Skeletal muscle satellite cell (primary cell): ENCODE data around the gene MYO18B.
"Not testable (repeated sequence)": the region's sequence is repeated elsewhere in the genome, so short reads cannot be mapped to it uniquely, and the experiment has no call there.

Source experiments
- H3K27me3 ChIP-seq: 2 replicates; pipeline ENCODE4 v1.7.0; 2013; ENCODE audit warnings: low read length; ENCODE audit not compliant: control insufficient read depth, insufficient read depth
- H3K36me3 ChIP-seq: 2 replicates; pipeline ENCODE4 v1.7.0; 2013; ENCODE audit warnings: mild to moderate bottlenecking, control low read depth, low read length; ENCODE audit not compliant: insufficient read depth
- H3K4me1 ChIP-seq: 2 replicates; pipeline ENCODE4 v1.7.0; 2013; ENCODE audit warnings: low read length; ENCODE audit not compliant: control insufficient read depth, insufficient read depth
- H3K4me2 ChIP-seq: 2 replicates; pipeline ENCODE4 v1.7.0; 2013; ENCODE audit warnings: mild to moderate bottlenecking, low read length
- H3K4me3 ChIP-seq: 2 replicates; pipeline ENCODE4 v1.7.0; 2013; ENCODE audit warnings: low read length
- H3K9ac ChIP-seq: 2 replicates; pipeline ENCODE4 v1.7.0; 2013; ENCODE audit warnings: mild to moderate bottlenecking, low read depth, low read length, moderate library complexity
- H3K9me3 ChIP-seq: replicated peaks from 2 replicates; pipeline ENCODE4 v1.7.0; 2013; ENCODE audit warnings: mild to moderate bottlenecking, control low read depth, low read length

MYO18B gene

GRCh38 chr22:25701056-25701780 is 40.8 kb upstream of the MYO18B start:
- Histone ChIP-seq H3K4me2 (no peak overlapping the region), H3K36me3 (no peaks in the 10 kb centered on the region), H3K27me3 (peaks cover 5% of the 10 kb centered on the region), H3K9me3 (no peaks in the 10 kb centered on the region), H3K9ac (no peak overlapping the region), H3K4me1 (no peaks in the 10 kb centered on the region), H3K4me3 (no peak overlapping the region)

DNA sequence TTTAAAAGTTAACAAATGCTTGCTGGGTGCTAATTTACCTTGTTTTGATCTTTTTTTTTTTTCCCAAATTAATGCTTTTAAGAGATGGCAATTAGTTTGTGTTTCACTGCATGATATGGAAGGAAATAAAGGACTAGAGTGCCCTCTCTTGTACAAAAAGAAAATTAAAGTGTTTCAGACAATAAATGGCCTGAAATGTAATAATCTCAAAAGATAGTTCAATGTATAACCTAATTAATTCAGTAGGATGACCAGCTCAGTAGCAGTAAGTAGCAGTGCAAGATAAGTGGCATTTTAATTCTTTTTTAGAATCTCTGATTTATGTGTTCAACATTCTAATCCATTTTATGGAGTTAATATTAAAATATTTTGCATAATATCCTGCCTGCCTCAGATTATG is 39.9 kb upstream of the MYO18B start:
- H3K4me1 ChIP-seq: no peaks in the 10 kb centered on the region
- no peaks in the 10 kb centered on the region for H3K9me3 ChIP-seq
- H3K4me3 ChIP-seq: no peak overlapping the region
- H3K9ac ChIP-seq: no peak overlapping the region
- H3K4me2 ChIP-seq: no peak overlapping the region
- H3K27me3 ChIP-seq: peaks cover 5% of the 10 kb centered on the region
- no peaks in the 10 kb centered on the region for H3K36me3 ChIP-seq

DNA sequence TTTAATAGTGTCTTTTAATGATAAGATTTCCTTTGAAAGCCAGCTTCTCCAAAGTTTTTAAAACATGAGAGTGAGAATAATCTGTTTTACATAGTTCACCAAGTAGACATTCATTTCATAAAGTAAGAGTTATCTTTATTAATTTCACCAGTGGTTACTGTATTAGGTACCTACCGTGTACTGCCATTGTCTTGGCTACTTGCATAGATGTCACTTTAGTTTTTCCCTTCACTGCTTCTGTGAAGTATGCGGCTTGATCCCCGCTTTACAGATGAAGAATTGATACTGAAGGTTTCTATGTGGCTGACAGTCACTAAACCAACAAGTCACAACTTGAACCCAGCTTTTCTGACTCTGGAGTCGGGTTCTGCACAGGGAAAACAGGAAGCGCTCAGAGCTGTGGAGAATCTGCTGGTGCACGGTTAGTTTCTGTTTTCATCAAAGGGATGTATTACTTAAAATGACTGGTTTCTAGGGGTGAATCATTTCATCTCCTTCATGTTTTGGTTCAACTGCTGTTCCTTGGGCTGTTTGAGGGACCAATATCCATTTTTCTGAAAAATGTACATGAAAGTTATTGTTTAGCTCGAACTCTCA is 39.3 kb upstream of the MYO18B start:
- Histone ChIP-seq H3K36me3 (no peaks in the 10 kb centered on the region), H3K4me1 (no peaks in the 10 kb centered on the region), H3K4me3 (no peak overlapping the region), H3K27me3 (peaks cover 5% of the 10 kb centered on the region), H3K9ac (no peak overlapping the region), H3K4me2 (no peak overlapping the region), H3K9me3 (no peaks in the 10 kb centered on the region)

- no peak overlapping the region for H3K4me3 ChIP-seq
These were observed 37.3 kb upstream of the MYO18B start for GRCh38 chr22:25704701-25705100.

GRCh38 chr22:25706197-25706596 is 35.8 kb upstream of the MYO18B start:
- Histone ChIP-seq H3K36me3 (no peaks in the 10 kb centered on the region), H3K9me3 (no peaks in the 10 kb centered on the region), H3K4me3 (no peak overlapping the region), H3K27me3 (no peaks in the 10 kb centered on the region), H3K9ac (no peak overlapping the region), H3K4me2 (no peak overlapping the region), H3K4me1 (no peaks in the 10 kb centered on the region)

More at GRCh38 chr22:25704701-25705100, 37.3 kb upstream of the MYO18B start:
- H3K4me1 ChIP-seq: no peaks in the 10 kb centered on the region
- H3K4me2 ChIP-seq: no peak overlapping the region
- H3K9ac ChIP-seq: no peak overlapping the region
- no peaks in the 10 kb centered on the region for H3K27me3 ChIP-seq
- H3K36me3 ChIP-seq: no peaks in the 10 kb centered on the region
- no peaks in the 10 kb centered on the region for H3K9me3 ChIP-seq

- H3K4me1 ChIP-seq, H3K36me3 ChIP-seq, H3K4me3 ChIP-seq, H3K4me2 ChIP-seq, H3K27me3 ChIP-seq, H3K9me3 ChIP-seq, H3K9ac ChIP-seq: not testable (repeated sequence)
These were observed 33.6 kb upstream of the MYO18B start for GRCh38 chr22:25708430-25708829.

- Histone ChIP-seq H3K9me3 (no peaks in the 10 kb centered on the region), H3K4me2 (no peak overlapping the region), H3K4me3 (no peak overlapping the region), H3K36me3 (no peaks in the 10 kb centered on the region), H3K4me1 (no peaks in the 10 kb centered on the region), H3K9ac (no peak overlapping the region), H3K27me3 (no peaks in the 10 kb centered on the region)
These were observed 32.2 kb upstream of the MYO18B start for GRCh38 chr22:25709758-25710157.

- H3K36me3 ChIP-seq: no peaks in the 10 kb centered on the region
- no peaks in the 10 kb centered on the region for H3K9me3 ChIP-seq
- no peaks in the 10 kb centered on the region for H3K4me1 ChIP-seq
- H3K27me3 ChIP-seq: no peaks in the 10 kb centered on the region
- H3K4me3 ChIP-seq: no peak overlapping the region
- H3K4me2 ChIP-seq: no peak overlapping the region
- H3K9ac ChIP-seq: no peak overlapping the region
These were observed 31.5 kb upstream of the MYO18B start for GRCh38 chr22:25710501-25710900.

DNA sequence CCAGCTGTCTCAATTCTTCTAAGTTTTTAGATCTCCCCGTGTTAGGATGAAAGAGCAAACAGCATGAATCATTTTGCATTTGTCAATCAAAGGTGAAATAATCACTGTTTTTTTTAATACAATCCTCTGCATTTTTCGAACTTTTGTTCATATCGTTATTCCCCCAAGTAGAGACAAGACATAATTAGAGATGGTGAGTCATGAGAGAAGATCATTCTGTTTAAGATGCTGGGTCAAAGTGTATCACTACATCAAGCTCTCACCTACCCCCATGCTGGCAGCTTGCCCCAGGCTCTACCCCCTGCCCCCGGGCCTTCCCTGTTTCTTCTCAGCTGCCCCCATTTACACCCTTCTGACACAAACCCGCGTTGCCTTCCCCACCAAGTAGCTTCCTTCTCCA is 30.5 kb upstream of the MYO18B start:
- H3K4me3 ChIP-seq: no peak overlapping the region
- H3K4me1 ChIP-seq: no peaks in the 10 kb centered on the region
- H3K36me3 ChIP-seq: no peaks in the 10 kb centered on the region
- H3K27me3 ChIP-seq: no peaks in the 10 kb centered on the region
- no peaks in the 10 kb centered on the region for H3K9me3 ChIP-seq
- H3K9ac ChIP-seq: no peak overlapping the region
- H3K4me2 ChIP-seq: no peak overlapping the region

DNA sequence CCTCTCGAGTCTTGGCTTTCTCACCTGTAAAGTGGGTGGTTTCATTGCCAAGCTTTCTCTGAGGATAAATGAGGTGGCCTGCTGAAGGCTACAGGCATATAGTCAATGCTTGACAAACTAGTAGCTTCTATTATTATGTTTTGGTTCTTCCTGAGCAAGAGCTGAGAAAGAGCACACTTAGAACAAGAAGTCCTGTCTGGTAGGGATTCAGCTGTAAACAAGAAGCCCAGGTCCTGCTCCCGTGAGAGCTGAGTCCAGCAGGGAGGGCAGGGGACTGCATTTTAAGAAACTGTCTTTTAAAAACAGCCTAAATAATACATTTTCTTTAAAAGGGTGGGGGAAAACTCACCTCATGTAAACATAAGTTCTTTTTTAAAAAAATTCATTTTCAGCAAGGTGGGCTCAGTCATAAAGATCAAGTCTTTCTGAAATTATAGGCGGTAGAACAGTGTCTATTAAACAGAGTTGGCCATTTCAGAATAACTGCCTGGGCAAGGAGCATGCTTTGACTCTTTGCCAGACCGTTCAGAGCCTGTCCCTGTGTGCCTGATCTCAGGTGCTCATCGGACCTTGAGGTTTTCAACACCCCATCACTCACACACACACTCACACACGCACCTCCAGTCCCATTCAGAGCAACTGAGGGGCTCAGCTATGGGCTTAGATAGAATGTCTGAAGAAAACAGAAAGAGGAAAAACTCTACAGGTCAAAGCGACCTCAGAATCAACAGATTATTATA is 29.2 kb upstream of the MYO18B start:
- Histone ChIP-seq H3K36me3 (no peaks in the 10 kb centered on the region), H3K27me3 (no peaks in the 10 kb centered on the region), H3K4me3 (no peak overlapping the region), H3K4me1 (no peaks in the 10 kb centered on the region), H3K9ac (no peak overlapping the region), H3K9me3 (no peaks in the 10 kb centered on the region), H3K4me2 (no peak overlapping the region)

GRCh38 chr22:25714070-25714469 is 27.9 kb upstream of the MYO18B start:
- Histone ChIP-seq H3K4me1 (no peaks in the 10 kb centered on the region), H3K4me3 (no peak overlapping the region), H3K4me2 (no peak overlapping the region), H3K36me3 (no peaks in the 10 kb centered on the region), H3K9me3 (no peaks in the 10 kb centered on the region), H3K27me3 (no peaks in the 10 kb centered on the region), H3K9ac (no peak overlapping the region)
